ENCODE measurements around the gene KCNT2. TPM values are rescaled to one million over a fixed set of nuclear protein-coding genes. Genes with fewer than 3 reads are reported as not detected.
"Not testable (repeated sequence)": the region's sequence is repeated elsewhere in the genome, so short reads cannot be mapped to it uniquely, and the experiment has no call there.

The KCNT2 gene
- total RNA-seq, 3 donors from 2014 or later: 0.49 to 2.3 (median 0.60) TPM

DNA sequence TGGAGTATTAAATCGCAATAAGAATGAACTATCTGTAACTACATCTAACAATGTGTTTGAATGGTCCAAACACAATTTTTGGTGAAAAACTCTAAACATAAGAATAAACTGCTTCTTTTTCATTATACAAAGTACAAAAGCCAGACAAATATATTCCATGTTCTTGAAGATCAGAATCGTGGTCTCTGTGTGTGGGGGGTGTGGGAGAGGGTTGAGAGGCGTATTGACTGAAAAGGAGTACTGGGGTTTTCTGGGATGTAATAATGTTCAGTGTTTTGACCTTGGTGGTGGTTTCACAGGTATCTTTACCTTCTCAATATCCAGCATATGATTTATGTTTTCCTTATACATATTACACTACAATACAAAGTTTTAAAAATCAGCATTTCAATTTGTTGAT lies 42.8 kb upstream of the KCNT2 start:
- no peak for DNase-seq
- TF ChIP-seq, protein P1, sequence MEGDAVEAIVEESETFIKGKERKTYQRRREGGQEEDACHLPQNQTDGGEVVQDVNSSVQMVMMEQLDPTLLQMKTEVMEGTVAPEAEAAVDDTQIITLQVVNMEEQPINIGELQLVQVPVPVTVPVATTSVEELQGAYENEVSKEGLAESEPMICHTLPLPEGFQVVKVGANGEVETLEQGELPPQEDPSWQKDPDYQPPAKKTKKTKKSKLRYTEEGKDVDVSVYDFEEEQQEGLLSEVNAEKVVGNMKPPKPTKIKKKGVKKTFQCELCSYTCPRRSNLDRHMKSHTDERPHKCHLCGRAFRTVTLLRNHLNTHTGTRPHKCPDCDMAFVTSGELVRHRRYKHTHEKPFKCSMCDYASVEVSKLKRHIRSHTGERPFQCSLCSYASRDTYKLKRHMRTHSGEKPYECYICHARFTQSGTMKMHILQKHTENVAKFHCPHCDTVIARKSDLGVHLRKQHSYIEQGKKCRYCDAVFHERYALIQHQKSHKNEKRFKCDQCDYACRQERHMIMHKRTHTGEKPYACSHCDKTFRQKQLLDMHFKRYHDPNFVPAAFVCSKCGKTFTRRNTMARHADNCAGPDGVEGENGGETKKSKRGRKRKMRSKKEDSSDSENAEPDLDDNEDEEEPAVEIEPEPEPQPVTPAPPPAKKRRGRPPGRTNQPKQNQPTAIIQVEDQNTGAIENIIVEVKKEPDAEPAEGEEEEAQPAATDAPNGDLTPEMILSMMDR (IDR thresholded peaks at IDR 0.05): no peak
- intact Hi-C loops (cut with DNase I, micrococcal nuclease): loop anchor here in 1 of 2 donors (10.0 kb wide), 1 partner anchor 286 kb away; no protein-coding TSS in a partner anchor
- no peaks in the 10 kb centered on the region for H3K36me3 ChIP-seq (ENCODE audit: low read depth)
- no peaks in the 10 kb centered on the region for H3K9me3 ChIP-seq
- H3K4me1 ChIP-seq (ENCODE audit: low read depth): no peaks in the 10 kb centered on the region
- ATAC-seq: no peak
- no peak overlapping the region for H3K4me3 ChIP-seq

DNA sequence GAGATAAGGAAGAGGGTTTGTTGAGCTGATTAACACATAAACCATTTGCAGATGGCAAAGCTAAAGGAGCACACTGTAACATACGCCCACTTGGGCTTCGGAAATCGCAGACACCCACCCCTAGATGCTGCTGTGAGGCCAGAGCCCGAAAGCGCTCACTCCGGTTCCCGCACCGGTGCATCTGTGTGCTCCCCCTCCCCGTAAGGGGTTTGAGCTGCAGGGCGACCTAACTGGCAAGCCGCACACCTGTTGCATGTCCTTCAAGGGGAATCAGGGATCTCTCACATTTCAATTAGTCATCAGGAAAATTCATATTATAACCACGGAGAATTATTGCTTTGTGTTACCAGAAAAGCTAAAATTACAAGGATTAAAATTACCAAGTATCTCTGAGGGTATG lies 42.2 kb upstream of the KCNT2 start:
- no peaks in the 10 kb centered on the region for H3K9me3 ChIP-seq
- no peak overlapping the region for H3K4me3 ChIP-seq
- DNase-seq: no peak
- no peaks in the 10 kb centered on the region for H3K4me1 ChIP-seq (ENCODE audit: low read depth)
- H3K36me3 ChIP-seq (ENCODE audit: low read depth): no peaks in the 10 kb centered on the region
- intact Hi-C loops (cut with DNase I, micrococcal nuclease): loop anchor here in 1 of 2 donors (10.0 kb wide), 1 partner anchor 286 kb away; no protein-coding TSS in a partner anchor
- no peak for ATAC-seq
- TF ChIP-seq, protein P1 (IDR thresholded peaks at IDR 0.05): no peak

DNA sequence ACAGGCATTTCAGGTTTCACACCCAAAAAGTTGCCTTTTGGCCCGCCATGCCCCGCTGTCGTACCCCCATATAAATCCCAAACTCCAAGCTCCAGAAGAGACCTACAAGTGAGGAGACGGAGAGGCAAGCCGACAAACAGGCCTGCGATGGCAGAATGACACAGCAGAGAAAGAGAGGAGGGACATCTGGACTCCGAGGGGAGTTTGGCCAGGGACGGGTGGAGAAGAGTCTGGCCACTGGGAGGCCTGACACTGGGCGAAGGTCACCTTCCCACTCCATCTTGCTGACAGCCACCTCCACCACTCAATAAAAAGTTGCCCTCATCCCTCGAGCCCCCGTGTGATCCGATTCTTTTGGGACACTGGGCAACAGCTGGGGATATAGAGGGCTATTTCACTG lies 41.8 kb upstream of the KCNT2 start:
- Histone ChIP-seq H3K4me1 (ENCODE audit: low read depth) (no peaks in the 10 kb centered on the region), H3K9me3 (no peaks in the 10 kb centered on the region), H3K4me3 (no peak overlapping the region), H3K36me3 (ENCODE audit: low read depth) (no peaks in the 10 kb centered on the region)
- intact Hi-C loops (cut with DNase I, micrococcal nuclease): loop anchor here in 1 of 2 donors (10.0 kb wide), 1 partner anchor 285 kb away; no protein-coding TSS in a partner anchor
- DNase-seq (no peak), ATAC-seq (no peak)
- TF ChIP-seq, protein P1 (IDR thresholded peaks at IDR 0.05): no peak

DNA sequence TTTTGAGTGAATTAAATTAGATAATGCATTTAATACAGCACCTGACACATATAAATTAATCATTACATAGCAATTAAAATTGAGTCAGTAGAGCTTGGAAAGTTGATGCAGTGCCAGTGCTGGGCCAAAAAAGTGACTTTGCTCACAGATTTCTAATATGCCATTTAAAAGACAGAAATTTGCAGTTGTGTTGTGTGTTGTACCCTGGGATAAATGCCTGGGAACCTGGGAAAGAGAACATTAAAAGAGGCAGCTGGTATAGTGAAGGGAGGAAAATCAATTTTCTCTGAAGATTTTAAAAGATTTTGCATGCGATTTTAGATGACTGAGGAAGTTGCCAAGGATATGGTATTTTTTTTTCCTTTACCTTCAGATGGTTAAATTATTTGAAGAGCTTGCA lies 32.7 kb upstream of the KCNT2 start:
- intact Hi-C loops (cut with DNase I, micrococcal nuclease): no loop called here
- TF ChIP-seq, protein P1 (IDR thresholded peaks at IDR 0.05): no peak
- Histone ChIP-seq H3K9me3 (no peaks in the 10 kb centered on the region), H3K4me1 (ENCODE audit: low read depth) (no peaks in the 10 kb centered on the region), H3K36me3 (ENCODE audit: low read depth) (no peaks in the 10 kb centered on the region), H3K4me3 (no peak overlapping the region)
- no peak for ATAC-seq
- DNase-seq: no peak

DNA sequence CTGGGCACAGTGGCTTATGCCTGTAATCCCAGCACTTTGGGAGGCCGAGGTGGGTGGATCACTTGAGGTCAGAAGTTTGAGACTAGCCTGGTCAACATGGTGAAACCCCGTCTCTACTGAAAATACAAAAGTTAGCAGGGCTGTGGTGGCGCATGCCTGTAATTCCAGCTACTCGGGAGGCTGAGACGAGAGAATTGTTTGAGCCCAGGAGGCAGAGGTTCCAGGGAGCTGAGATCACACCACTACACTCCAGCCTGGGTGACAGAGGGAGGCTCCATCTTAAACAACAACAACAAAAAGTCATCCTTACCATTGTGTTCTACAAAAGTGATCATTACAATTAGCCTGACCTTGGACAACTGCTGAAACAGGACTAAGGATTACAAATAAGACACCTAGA lies 31.1 kb upstream of the KCNT2 start:
- H3K4me1 ChIP-seq (ENCODE audit: low read depth); H3K4me3 ChIP-seq; H3K9me3 ChIP-seq; intact Hi-C loops (cut with DNase I, micrococcal nuclease); DNase-seq; H3K36me3 ChIP-seq (ENCODE audit: low read depth); ATAC-seq: not testable (repeated sequence)

DNA sequence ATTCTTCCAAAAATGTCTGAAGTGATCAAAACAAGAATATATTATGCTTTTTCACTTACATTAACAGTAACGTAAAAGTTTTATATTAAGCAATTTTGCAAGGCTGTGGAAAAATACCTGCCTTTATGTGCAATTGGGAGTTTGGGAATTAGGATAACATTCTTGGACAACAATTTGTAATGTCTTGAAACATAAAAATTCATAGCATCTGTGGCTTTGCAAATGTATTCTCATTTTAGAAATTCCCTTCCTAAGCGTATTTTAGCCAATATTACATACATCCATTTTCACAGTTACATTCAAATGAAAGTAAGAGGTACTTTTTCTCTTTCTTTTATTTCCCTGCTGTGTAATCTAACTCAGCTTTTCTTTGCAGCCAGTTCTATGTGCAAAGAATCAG lies 30.2 kb upstream of the KCNT2 start:
- Histone ChIP-seq H3K36me3 (ENCODE audit: low read depth) (no peaks in the 10 kb centered on the region), H3K4me3 (no peak overlapping the region), H3K4me1 (ENCODE audit: low read depth) (no peaks in the 10 kb centered on the region), H3K9me3 (no peaks in the 10 kb centered on the region)
- intact Hi-C loops (cut with DNase I, micrococcal nuclease): no loop called here
- TF ChIP-seq, protein P1 (IDR thresholded peaks at IDR 0.05): no peak
- ATAC-seq (no peak), DNase-seq (no peak)

Data from mucosa of descending colon (tissue), 3 donors.